Germinal center (tissue), 1 donor: Measurements from ENCODE around the gene VSIG10L.

Experiments used
- DNase-seq: peaks from one replicate; pipeline ENCODE4 v3.0.0; 2012; ENCODE audit warnings: mixed read lengths, low spot score

VSIG10L gene

DNA sequence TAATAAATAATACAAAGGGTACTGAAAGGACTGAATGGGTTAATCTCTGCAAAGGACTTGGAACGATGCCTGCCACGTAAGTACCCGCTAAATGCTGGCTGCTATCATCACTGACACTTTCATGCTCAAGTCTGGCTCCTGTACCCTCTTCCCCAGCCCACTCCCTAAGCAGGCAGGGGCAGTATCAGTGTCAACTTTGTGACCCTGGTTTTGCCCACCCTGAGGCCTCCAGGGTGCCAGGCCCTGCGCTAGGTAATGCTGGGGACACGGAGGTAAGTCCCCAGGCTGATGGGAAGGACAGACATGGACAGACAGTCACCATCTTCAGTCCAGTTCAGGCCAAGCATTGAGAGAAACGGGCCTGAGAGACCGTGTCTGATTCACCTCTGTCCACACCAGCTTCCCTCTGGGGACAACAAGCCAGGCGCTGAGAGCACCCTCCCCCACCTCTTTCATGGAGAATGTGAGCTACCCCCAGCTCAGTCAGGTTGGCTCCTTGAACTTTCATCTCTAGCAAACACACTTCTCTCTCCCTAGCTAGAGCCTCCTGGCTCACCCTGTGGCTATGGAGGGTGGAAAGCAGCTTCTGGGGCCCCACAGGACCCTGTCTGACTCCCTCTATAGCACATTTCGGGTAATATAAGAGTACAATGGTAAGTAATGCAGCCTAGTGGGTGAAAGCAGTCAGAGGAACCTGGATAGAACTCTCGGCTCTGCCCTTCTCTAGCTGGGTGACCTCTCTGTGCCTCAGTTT is 23.4 kb upstream of the VSIG10L start:
- DNase-seq, result no peak

DNA sequence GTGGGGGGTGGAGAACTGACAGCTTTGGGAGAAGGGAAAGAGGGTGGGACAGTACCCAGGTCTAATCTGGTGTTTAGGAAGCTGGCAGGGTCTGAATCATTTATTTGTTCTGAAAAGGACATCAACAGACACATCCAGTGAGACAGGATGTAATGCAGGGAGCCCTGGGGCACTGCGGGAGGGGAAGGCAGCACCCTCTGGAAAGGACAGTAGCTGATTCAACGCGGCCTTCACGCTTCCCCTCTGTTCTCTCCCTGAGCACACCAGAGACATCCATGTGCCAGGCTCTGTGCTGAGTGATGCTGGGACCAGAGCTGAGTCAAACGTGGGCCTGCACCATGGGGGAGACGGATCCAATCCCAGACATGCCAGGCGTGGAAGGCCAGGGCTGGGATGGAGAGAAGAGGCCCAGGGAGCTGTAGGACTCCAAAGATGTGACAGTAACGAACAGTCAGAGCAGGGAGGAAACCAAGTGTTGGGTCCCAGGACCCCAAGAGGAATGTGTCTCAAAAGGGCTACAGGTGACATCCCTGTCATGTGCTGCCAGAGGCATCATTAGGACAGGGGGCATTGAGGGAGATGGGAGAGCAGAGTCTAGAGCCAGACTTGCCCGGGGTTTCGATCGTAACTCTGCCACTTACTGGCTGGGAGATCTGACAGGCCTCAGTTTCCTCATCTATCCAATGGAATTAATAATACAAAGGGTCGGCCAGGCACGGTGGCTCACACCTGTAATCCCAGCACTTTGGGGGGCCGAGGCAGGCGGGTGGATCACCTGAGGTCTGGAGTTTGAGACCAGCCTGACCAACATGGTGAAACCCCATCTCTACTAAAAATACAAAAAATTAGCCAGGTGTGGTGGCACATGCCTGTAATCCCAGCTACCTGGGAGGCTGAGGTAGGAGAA is 22.5 kb upstream of the VSIG10L start:
- no peak for DNase-seq

DNA sequence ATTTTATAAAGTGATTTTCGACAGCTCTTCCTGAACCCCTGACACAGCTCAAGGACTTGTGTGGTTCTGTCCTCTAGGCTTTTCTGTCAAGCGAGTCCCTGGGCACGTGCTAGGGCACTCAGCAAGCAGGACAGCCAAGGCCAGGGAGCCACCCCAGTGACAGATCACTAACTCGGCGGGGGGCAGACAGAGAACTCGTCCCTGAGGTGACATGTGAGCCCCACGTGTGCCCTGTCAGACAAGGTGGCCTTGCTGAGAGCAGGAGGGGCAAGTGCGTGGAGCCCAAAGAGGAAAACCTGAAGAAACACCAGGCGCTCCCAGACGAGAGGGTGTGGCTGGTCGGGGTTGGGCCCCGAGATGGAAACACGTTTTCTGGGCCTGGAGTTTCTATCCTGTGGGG is 19.3 kb upstream of the VSIG10L start:
- DNase-seq, result no peak

DNA sequence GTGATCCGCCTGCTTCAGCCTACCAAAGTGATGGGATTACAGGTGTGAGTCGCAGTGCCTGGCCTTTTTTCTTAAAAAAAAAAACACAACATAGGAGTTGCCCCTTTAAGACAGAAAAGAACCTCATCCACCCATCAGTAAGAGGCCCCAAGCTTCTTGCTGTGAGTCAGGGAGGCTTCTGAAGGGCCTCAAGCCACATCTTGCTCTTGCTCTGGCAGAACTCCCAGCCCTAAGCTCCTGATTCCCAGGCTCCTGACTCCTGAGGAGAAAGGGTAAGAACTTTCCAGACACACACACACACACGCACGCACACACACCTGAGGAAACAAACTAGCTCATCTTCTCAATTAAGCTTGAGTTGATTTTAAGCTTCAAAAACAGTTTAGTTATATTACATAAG is 17.4 kb upstream of the VSIG10L start:
- DNase-seq, result no peak

DNA sequence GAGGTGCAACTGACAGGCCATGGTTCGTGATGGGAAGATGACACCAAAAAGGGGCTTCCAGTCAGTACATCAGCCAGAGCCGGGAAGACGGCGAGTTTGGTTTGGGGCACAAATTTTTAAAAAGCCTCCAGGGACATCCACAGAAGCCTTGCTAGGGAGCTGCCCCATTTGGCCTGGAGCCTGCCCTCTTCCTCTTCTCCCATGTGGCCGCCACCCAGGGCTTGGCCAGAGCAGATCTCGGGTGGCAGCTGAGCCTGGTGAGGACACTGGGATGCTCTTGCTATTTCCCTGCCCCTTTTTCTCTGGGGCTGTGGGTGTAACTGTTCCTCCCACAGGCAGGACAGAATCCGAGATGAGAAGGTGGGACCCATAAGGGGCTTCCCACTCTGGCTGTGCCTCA is 16.0 kb upstream of the VSIG10L start:
- DNase-seq, result no peak

DNA sequence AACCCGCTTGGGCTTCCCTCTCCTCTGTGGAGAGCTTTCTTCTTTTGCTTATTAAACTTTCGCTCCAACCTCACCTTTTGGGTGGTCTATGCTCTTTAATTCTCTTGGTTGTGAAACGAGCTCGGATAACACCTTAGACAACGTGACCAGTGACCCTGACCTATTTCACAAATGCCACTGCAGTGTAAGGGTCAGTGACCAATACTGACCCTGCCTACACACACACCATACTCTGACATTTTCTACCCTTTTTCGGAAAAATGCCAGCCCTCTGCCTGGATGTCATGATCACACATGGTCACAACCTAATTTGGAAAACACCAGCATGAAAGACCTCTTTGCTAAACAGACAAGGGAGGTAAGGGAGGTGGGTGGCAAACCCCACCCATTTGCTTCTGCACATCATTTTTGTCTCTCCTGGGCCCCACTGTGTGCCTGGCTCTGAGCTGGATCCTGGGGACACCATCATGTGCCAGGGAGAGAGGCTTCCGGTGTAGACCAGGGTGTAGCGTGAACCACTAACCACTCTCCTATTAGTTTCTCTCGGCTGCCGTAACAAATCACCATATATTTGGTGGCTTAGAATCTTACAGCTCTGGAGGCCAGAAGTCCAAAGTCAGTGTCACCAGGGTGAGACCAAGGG is 14.3 kb upstream of the VSIG10L start:
- no peak for DNase-seq

DNA sequence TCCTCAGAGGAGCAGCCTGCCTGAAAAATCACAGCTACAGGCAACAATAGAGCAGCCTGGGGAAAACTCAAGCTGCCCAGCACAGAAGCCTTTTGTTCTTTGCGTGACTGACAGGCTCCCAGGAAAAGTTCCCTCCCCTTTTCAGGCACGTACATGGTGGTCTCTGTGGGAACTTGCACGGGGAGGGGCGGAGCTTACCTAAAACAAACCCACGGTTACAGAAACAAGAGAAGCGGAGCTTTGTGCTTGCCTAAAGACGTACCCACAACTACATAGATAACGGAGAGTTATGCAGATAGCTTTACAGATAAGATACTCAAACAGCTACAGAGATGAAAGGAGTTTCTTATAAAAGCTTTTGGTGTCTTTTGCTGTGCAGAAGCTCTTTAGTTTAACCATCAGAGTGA is 12.8 kb upstream of the VSIG10L start:
- no peak for DNase-seq

DNA sequence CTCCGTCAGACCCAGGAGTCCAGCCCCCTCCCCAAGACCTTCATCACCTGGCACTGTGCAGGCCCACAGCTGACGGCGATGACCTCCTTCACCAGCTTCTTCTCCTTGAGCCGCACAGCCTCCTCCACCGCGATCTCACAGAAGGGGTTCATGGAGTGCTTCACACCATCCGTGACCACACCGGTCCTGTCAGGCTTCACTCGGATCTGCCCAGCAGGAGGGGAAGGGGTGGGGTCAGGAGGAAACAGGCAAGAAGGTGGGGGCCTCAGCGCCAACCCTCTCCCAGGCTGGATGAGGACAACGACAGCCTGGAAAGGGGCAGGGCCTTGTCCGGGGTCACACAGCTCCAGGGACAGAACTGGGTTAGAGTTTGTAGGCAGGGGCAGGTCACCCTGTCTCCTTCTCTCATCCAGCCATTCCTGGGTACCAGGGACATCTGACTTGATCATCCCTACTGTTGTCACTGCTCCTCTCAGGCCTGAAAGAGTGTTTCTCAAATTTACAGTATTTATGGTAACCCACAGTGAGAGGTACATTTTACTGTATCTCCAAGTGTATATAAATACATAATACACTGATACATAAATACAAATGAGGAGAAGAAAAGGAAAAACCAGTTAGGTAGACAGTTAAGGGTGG is 12.3 kb upstream of the VSIG10L start:
- no peak for DNase-seq

DNA sequence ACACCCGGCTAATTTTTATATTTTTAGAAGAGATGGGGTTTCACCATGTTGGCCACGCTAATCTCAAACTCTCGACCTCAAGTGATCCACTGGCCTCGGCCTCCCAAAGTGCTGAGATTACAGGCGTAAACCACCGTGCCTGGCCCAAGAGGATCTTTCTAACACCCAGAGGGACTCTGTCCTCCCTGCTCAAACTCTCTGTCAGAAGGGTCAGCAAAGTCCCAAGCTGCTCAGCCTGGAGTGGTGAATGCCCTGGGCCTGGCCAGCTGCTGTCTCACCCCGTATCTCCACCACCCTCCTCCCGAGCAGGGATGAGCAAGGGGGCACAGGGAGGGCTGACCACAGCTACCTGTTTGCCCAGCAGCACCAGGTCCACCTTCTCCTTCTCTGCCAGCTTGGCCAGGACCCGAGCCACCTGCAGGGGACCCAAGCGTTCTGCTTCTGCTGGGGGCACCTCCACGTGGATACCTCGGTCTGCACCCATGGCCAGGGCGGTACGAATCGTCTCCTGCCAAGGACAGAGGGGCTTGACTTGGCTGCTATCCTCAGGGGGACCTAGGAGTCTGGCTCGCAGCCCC is 10.9 kb upstream of the VSIG10L start:
- DNase-seq, result no peak

DNA sequence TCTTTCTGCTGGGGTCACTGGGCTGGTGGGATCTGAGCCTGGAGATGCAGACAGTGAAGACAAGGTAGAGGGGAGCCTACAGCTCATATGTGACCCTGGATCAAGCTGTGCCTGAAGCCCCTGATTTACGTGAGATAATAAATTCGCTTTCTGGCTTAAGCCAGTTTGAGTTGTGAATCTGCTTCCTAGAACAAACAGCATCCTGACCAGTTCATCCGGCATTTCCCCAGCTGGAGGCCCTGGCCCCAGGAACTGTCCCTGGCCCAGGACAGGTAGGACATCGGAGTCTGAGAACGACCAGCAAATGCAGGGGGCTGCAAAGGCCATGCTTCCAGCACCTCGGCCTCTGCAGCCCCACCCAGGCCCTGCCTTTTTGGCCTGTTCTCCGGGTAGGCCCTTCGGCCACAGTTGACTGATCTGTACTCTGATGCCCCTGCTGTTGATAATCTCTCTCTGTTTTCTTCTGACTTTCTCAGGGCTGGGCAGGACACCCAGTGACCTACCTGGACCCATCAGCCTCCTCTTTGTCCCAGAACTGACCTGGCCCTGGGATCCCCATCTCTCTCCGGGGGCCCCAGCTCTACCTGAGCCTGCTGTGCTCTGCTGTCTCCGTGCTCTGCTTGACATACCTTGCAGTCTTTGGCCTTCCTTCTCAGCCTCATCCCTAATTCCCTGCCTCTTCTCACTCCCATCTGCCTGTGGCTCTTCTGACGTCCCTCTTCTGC is 9.5 kb upstream of the VSIG10L start:
- DNase-seq, result no peak

DNA sequence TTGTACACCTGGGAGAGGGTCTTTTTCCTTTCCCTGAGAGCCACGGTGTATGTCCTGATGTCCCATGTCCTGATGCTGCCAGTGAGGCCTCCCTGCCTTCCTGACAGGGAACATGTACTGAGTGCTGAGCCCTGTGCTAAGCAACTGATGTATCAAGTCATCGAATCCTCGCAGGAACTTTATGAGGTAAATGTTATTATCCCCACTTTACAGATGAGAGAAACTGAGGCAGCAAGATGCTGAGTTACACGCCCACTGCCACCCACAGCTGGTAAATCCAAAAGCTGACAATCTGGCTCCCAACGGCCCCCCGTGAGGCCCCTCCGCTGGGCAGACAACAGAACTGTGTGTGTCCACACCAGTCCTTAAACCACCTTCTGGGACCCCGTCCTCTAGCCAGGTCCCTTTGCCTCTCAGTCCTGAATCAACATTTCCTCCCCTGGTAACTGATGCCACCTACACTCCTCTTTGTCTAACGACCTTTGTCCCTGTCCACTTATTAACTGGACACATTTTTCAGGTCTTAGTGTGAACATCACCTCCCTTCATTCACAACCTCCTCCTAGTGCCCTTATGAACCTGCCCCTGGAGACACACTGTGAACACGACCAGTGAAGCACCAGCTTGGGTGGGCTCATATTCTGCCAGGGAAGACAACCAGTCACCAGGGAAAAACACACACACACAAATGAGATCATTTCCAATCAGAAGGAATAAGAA is 5.4 kb upstream of the VSIG10L start:
- DNase-seq, result no peak

DNA sequence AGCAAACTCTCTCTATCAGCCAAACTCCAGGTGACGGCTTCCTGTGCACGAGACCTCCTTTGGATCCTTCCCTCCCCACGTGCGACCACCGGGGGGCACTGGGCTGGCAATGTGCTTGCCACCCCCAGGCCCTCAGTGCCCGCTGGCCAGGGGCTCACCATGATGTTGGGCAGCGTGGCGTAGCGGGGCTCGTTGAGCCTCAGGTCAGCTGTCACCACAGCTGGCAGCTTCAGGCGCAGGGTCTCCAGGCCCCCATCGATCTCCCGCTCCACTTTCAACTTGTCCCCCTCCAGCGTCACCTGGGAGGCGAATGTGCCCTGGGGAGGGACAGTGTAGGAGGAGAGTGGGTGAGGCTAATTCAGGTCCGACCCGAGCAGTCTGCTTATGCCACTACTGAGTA is 4.8 kb upstream of the VSIG10L start:
- DNase-seq, result no peak

DNA sequence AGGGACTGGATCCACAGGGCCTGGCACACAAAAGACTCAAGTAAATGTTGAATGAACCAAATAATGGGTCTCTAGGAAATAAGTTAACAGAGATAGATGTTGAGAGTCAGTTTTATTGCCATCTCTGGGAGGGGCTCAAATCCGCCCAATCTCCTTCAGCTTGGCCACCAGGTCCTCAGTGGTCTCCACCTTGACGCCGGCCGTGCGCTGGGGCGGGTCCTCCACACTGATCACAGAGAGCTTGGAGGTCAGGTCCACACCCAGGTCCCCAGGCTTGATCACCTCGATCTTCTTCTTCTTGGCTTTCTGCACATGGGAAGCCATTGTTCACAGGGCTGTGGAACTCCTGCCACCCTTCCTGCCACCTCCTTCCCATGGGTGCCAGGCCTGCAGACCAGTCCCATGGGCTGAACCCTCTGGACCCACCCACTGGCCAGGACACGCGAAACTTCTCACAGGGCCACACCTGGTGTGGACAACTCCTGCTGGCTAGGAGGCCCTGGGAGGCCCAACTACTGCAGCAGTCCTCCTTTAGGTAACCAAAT is 3.2 kb upstream of the VSIG10L start:
- no peak for DNase-seq

DNA sequence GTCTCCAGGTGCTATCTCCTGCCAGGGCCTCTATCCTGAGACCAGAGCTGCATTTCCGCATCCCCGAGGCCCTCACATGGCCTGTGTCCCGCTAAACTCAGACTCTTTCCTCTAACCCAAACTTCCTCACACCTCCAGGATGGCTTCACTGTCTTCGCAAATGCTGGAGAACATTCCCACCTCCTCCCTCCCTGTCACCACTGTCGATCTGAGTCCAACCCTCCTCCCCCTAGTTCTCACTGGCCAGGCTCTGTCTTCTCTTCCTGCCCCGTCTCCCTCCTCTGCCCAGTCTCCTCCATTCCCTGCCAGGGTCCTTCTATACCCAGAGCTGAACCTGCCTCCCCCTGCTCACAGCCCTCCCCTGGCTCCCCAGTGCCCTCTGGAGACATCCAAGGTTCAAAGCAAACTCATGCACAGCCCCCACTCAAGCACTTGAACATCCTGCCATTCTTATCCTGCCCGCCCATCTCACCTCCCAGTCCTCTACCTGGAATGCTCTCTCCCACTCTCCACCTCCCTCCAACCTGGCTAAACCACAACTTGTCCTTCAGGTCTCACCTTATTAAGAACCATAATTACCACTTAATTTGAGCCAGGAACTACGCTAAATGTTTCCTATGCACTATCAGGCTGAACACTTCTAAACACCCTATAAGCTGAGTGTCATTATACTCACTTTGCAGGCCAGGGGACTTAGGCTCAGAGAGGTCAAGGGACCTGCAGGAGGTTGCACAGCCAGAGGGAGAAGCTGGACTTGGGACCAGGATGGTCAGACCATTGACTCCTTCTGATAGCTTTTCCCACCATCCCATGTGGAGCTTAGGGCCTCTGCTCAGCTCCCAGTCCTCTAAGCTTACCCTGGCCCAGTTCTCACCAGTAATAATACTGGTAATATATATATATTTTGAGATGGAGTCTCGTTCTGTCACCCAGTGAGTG is 961 bp upstream of the VSIG10L start:
- DNase-seq, result no peak

DNA sequence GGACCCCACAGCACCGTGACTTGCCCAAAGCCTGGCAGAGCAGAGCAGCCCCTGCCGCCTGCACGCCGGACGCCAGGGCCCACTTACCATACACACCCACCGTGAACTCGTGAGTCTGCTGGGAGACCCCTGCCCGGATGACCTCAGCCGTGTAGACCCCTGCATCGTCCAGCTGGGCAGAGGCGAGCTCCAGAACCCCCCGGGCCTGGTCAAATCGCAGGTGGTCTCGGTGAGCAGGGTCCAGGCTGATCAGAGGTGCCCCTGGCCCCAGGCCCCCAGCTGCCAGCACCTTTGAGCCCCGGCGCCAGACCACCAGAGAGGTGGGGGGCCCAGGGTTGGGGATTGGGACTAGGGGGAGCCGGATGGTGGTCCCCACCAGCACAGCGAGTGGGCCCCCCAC is 873 bp downstream of the VSIG10L start:
- DNase-seq, result no peak

DNA sequence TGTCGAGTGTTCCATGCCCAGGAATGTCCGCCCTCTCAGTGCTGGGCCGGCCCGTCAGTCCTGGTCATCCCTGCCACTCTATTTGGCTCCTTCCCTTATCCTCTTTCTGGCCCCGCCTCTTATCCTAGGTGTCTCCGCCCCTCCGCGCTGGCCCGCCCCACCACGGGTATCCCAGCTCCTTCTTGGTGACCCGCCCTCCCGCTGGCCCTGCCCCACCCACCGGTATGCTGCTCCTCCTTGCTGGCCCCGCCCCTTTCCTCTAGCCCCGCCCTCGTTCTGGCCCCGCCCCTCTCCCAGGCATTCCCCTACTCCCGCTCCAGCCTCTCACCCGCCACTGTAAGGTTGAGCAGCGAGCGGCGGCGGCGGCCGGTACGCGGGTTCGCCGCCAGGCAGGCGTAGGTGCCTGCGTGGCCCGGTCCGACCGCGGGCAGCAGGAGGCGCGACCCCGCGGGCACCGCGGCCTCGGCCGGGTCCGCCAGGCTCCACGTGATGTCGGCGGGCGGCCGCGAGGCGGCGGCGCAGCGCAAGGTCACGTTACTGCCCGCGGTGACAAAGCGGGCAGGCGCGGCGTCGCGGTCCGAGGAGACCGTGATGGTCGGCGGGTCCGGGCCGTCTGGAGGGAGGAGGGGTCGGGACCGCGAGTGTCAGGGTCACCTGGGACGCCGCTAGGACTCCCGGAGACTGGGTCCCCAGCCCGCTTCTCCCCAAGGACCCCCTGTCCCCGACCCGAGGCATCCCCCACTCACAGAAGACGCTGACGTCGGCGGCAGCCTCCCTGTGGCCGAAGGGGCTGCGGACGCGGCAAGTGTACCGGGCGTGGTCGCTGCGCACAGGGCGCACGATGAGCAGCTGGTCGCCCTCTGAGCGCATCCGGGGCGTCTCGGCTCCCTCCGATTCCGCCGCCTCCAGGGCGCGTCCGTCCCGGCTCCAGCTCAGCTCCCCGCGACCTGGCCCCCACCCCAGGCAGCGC is 2.0 kb downstream of the VSIG10L start:
- peak; percentile 95 for DNase-seq

DNA sequence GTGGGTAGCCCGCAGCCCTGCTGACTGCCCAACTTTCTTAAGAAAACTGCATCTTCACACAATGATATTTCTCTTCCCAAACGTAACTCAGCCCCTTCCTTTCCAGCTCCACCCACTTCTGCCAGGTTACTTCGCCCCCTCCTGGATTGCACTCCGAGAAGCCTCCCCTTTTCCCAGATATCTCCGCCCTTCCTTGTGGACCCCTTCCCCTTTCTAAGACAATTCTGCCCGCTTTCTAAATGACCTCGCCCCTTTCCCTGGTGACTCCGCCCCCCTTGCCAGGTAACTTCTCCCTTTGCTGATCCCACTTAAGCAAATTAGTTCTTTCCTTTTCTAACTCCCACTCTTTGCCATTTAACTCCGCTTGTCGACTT is 2.6 kb downstream of the VSIG10L start:
- no peak for DNase-seq
